ENCODE results near the gene UCP2.
A peak's percentile ranks its signal among the peaks of the same experiment; 100 is the strongest.
"Not testable (repeated sequence)": the region's sequence is repeated elsewhere in the genome, so short reads cannot be mapped to it uniquely, and the experiment has no call there.

UCP2 gene

GRCh38 chr11:73990730-73991129 is 8.1 kb upstream of the UCP2 start:
- no peak for DNase-seq

GRCh38 chr11:73989156-73989555 is 6.5 kb upstream of the UCP2 start:
- DNase-seq = no peak

GRCh38 chr11:73988227-73988626 is 5.6 kb upstream of the UCP2 start:
- no peak for DNase-seq

GRCh38 chr11:73985661-73986060 is 3.0 kb upstream of the UCP2 start:
- DNase-seq = not testable (repeated sequence)

- no peak for DNase-seq
Measured at GRCh38 chr11:73983741-73984538, 1.3 kb upstream of the UCP2 start.

GRCh38 chr11:73982990-73983740 is 522 bp upstream of the UCP2 start:
- DNase-seq = peak; percentile 92

GRCh38 chr11:73981051-73981805 is 1.4 kb downstream of the UCP2 start:
- no peak for DNase-seq

- peak; percentile 70 for DNase-seq
Measured at GRCh38 chr11:73980001-73980961, 2.4 kb downstream of the UCP2 start.

- DNase-seq = no peak
Measured at GRCh38 chr11:73978576-73979086, 4.0 kb downstream of the UCP2 start.

GRCh38 chr11:73977856-73978519 is 4.7 kb downstream of the UCP2 start:
- DNase-seq = no peak

GRCh38 chr11:73976451-73977151 is 6.0 kb downstream of the UCP2 start:
- DNase-seq = no peak

- no peak for DNase-seq
Measured at GRCh38 chr11:73975479-73975757, 7.2 kb downstream of the UCP2 start.

GRCh38 chr11:73974604-73975478 is 7.8 kb downstream of the UCP2 start:
- no peak for DNase-seq

GRCh38 chr11:73972620-73973449 is 9.8 kb downstream of the UCP2 start:
- no peak for DNase-seq

- no peak for DNase-seq
Measured at GRCh38 chr11:73972187-73972586, 10.5 kb downstream of the UCP2 start.

GRCh38 chr11:73971175-73971719 is 11.4 kb downstream of the UCP2 start:
- no peak for DNase-seq

GRCh38 chr11:73969991-73970800 is 12.4 kb downstream of the UCP2 start:
- DNase-seq = no peak

GRCh38 chr11:73969091-73969490 is 13.6 kb downstream of the UCP2 start:
- DNase-seq = no peak
